ENCODE results near the gene SLC16A7.

The SLC16A7 gene

GRCh38 chr12:59710964-59711363, 115.1 kb downstream of the SLC16A7 start:
- no peak overlapping the region for H3K27ac ChIP-seq
- TF ChIP-seq CTCF (IDR thresholded peaks at IDR 0.05), result no peak
- TF ChIP-seq ZFX (IDR thresholded peaks at IDR 0.05; ENCODE audit: borderline replicate concordance), result no peak

- TF ChIP-seq CTCF (IDR thresholded peaks at IDR 0.05), result no peak
- no peak for TF ChIP-seq ZFX (IDR thresholded peaks at IDR 0.05; ENCODE audit: borderline replicate concordance)
- H3K27ac ChIP-seq, result no peak overlapping the region
Observed at GRCh38 chr12:59715434-59715833, 119.6 kb downstream of the SLC16A7 start.

- H3K27ac ChIP-seq, result no peak overlapping the region
- TF ChIP-seq CTCF (IDR thresholded peaks at IDR 0.05) (no peak), ZFX (IDR thresholded peaks at IDR 0.05; ENCODE audit: borderline replicate concordance) (no peak)
Observed at GRCh38 chr12:59716043-59716442, 120.2 kb downstream of the SLC16A7 start.

- no peak overlapping the region for H3K27ac ChIP-seq
- TF ChIP-seq CTCF (IDR thresholded peaks at IDR 0.05), result no peak
- no peak for TF ChIP-seq ZFX (IDR thresholded peaks at IDR 0.05; ENCODE audit: borderline replicate concordance)
Observed at GRCh38 chr12:59717436-59717835, 121.6 kb downstream of the SLC16A7 start.

GRCh38 chr12:59719701-59720100, 123.9 kb downstream of the SLC16A7 start:
- TF ChIP-seq CTCF (IDR thresholded peaks at IDR 0.05), result no peak
- TF ChIP-seq ZFX (IDR thresholded peaks at IDR 0.05; ENCODE audit: borderline replicate concordance), result no peak
- H3K27ac ChIP-seq, result no peak overlapping the region

GRCh38 chr12:59723520-59723919, 127.7 kb downstream of the SLC16A7 start:
- no peak overlapping the region for H3K27ac ChIP-seq

More at GRCh38 chr12:59723520-59723919, 127.7 kb downstream of the SLC16A7 start:
- no peak for TF ChIP-seq CTCF (IDR thresholded peaks at IDR 0.05)
- no peak for TF ChIP-seq ZFX (IDR thresholded peaks at IDR 0.05; ENCODE audit: borderline replicate concordance)

All from 22Rv1 (cell line).